K562 (cell line): ENCODE data around the gene PRR14L. TPM values are rescaled to one million over a fixed set of nuclear protein-coding genes. Genes with fewer than 3 reads are reported as not detected.

Experiments used
- ARNT ChIP-seq, 2 experiments: fragments of 450-650 bp; IDR thresholded peaks; 2 replicates each; pipeline ENCODE4 v1.6.1; 2016; ENCODE audit warnings: mild to moderate bottlenecking in 1 of 2
- BDP1 ChIP-seq: IDR thresholded peaks from 3 replicates; pipeline ENCODE4 v1.6.1; 2011; ENCODE audit not compliant: insufficient read length, insufficient read depth
- BRD4 ChIP-seq: fragments of 200-600 bp; sonication (generic); IDR thresholded peaks from 2 replicates; pipeline ENCODE4 v1.6.1; 2017; ENCODE audit warnings: inconsistent platforms
- CHD1 ChIP-seq: fragments of 200-600 bp; sonication (generic); IDR thresholded peaks from one replicate; pipeline ENCODE4 v1.6.1; 2012; ENCODE audit warnings: mild to moderate bottlenecking, moderate library complexity, low read length, inconsistent platforms
- DACH1 ChIP-seq: fragments of 450-650 bp; IDR thresholded peaks from 2 replicates; pipeline ENCODE4 v1.6.1; 2018; ENCODE audit not compliant: partially characterized antibody
- ELK1 ChIP-seq: sonication (generic); formaldehyde crosslinking; IDR thresholded peaks from 2 replicates; pipeline ENCODE4 v1.8.1; 2022; ENCODE audit warnings: missing genetic modification reagents
- ETV6 ChIP-seq, 3 experiments: fragments of 150-350 bp in 1 of 3; sonication (generic) in 1 of 3; formaldehyde crosslinking in 1 of 3; IDR thresholded peaks; 2 replicates each; pipeline versions ENCODE4 v1.6.1 to v1.8.0; 2014 to 2022; ENCODE audit warnings: borderline replicate concordance in 2 of 3, low read depth in 2 of 3, antibody characterized with exemption in 1 of 3, low read length in 1 of 3, mild to moderate bottlenecking in 1 of 3, missing genetic modification reagents in 1 of 3
- FOSL1 ChIP-seq: fragments of 200-800 bp; sonication (Bioruptor generic); conservative IDR thresholded peaks from 2 replicates; pipeline ENCODE4 v1.6.1; 2016; ENCODE audit warnings: missing genetic modification characterization, missing compliant biosample characterization
- L3MBTL2 ChIP-seq: fragments of 450-650 bp; IDR thresholded peaks from 2 replicates; pipeline ENCODE4 v1.6.1; 2016; ENCODE audit warnings: mild to moderate bottlenecking, moderate library complexity
- MYNN ChIP-seq, 2 experiments: sonication (generic); formaldehyde crosslinking in 1 of 2; IDR thresholded peaks; 2 replicates each; pipeline versions ENCODE4 v1.5.0 to v1.6.1; 2016 to 2020; ENCODE audit warnings: antibody characterized with exemption in 1 of 2, missing genetic modification reagents in 1 of 2
- NFRKB ChIP-seq: fragments of 450-650 bp; IDR thresholded peaks from 2 replicates; pipeline ENCODE4 v1.6.1; 2016; ENCODE audit warnings: low read depth
- OTX1 ChIP-seq: fragments of 450-650 bp; formaldehyde crosslinking; IDR thresholded peaks from 2 replicates; pipeline ENCODE4 v1.4.0; 2022; ENCODE audit warnings: mild to moderate bottlenecking
- POLR2H ChIP-seq: IDR thresholded peaks from 2 replicates; pipeline ENCODE4 v1.6.1; 2016; ENCODE audit warnings: missing genetic modification characterization, low read depth, mild to moderate bottlenecking, control low read depth, missing compliant biosample characterization, moderate library complexity
- PTBP1 ChIP-seq: fragments of 200-400 bp; formaldehyde crosslinking; IDR thresholded peaks from 2 replicates; pipeline ENCODE4 v1.6.1; 2017; ENCODE audit warnings: low read depth, low read length
- RBM14 ChIP-seq: fragments of 200-400 bp; formaldehyde crosslinking; IDR thresholded peaks from 2 replicates; pipeline ENCODE4 v1.6.1; 2018; ENCODE audit warnings: low read depth, mild to moderate bottlenecking, low read length, moderate library complexity, borderline replicate concordance; ENCODE audit not compliant: insufficient read depth
- SP2 ChIP-seq: IDR thresholded peaks from 2 replicates; pipeline ENCODE4 v1.6.1; 2011; ENCODE audit warnings: mild to moderate bottlenecking, low read depth, low read length, moderate library complexity; ENCODE audit not compliant: poor library complexity, severe bottlenecking; ENCODE audit errors: extremely low read depth
- TAF15 ChIP-seq: fragments of 200-400 bp; formaldehyde crosslinking; IDR thresholded peaks from 2 replicates; pipeline ENCODE4 v1.6.1; 2017; ENCODE audit warnings: mild to moderate bottlenecking, low read depth, low read length, moderate library complexity
- TEAD2 ChIP-seq: fragments of 450-650 bp; IDR thresholded peaks from 2 replicates; pipeline ENCODE4 v1.6.1; 2016; ENCODE audit warnings: missing genetic modification characterization, control low read depth, missing compliant biosample characterization
- TEAD4 ChIP-seq, 2 experiments: sonication (generic) in 1 of 2; formaldehyde crosslinking in 1 of 2; IDR thresholded peaks; 2 replicates each; pipeline versions ENCODE4 v1.6.1 to v1.8.0; 2012 to 2022; ENCODE audit warnings: borderline replicate concordance in 1 of 2, inconsistent platforms in 1 of 2, low read length in 1 of 2, mild to moderate bottlenecking in 1 of 2, missing genetic modification reagents in 1 of 2
- U2AF2 ChIP-seq: fragments of 200-400 bp; formaldehyde crosslinking; optimal IDR thresholded peaks from 2 replicates; pipeline ENCODE3; 2017; ENCODE audit warnings: low read depth, mild to moderate bottlenecking, low read length
- YY1 ChIP-seq, 3 experiments: IDR thresholded peaks; 2 replicates each; pipeline ENCODE4 v1.6.1; 2011; ENCODE audit warnings: low read length in 2 of 3, mild to moderate bottlenecking in 2 of 3, moderate library complexity in 2 of 3, borderline replicate concordance in 1 of 3, control low read depth in 1 of 3, low read depth in 1 of 3; ENCODE audit not compliant: insufficient read depth in 3 of 3, insufficient replicate concordance in 2 of 3, control insufficient read depth in 1 of 3, insufficient read length in 1 of 3; ENCODE audit errors: extremely low read depth in 1 of 3
- ZNF174 ChIP-seq: fragments of 250-450 bp; sonication (Bioruptor Pico); IDR thresholded peaks from 2 replicates; pipeline ENCODE4 v1.4.0; 2020; ENCODE audit warnings: mild to moderate bottlenecking
- ZNF184 ChIP-seq: sonication (generic); formaldehyde crosslinking; IDR thresholded peaks from 2 replicates; pipeline ENCODE4 v1.5.0; 2020; ENCODE audit warnings: missing genetic modification reagents
- ZNF766 ChIP-seq: fragments of 200-800 bp; sonication (Bioruptor generic); conservative IDR thresholded peaks from 2 replicates; pipeline ENCODE4 v1.6.1; 2016; ENCODE audit warnings: missing genetic modification characterization, missing compliant biosample characterization
- polyA plus RNA-seq, 8 experiments: library from polyadenylated mRNA; depleted of rRNA in 4 of 8; stranded (reverse) in 5 of 8; unstranded in 3 of 8; fragments of >200 nt; fragmentation: Nextera tagmentation in 2 of 8; fragmentation: Illumina TruSeq in 1 of 8; extraction: Ambion mirVana in 2 of 8; extraction: Trizol in 1 of 8; gene quantifications; 2 replicates each; pipeline versions ENCODE4 v1.2.1 to v1.2.3, GENCODE V29; 2011 to 2014; ENCODE audit warnings: inconsistent platforms in 1 of 8, missing spikeins in 1 of 8
- total RNA-seq, 7 experiments: library from RNA; depleted of rRNA in 6 of 7; stranded (reverse); fragments of >200 nt in 6 of 7; fragmentation: Illumina TruSeq in 2 of 7; extraction: Trizol in 2 of 7; gene quantifications; 2 replicates each; pipeline versions ENCODE4 v1.2.1 to v1.2.3, GENCODE V29; 2011 to 2021; ENCODE audit warnings: low replicate concordance in 1 of 7
- TF ChIP-seq, protein P1 (sequence below): fragments of 450-650 bp; formaldehyde crosslinking; IDR thresholded peaks from 2 replicates; pipeline ENCODE4 v1.4.0; 2022; ENCODE audit warnings: missing genetic modification characterization

The PRR14L gene
- total and polyA plus RNA-seq, 9 of the 15 experiments (the other 6 are each of a cell fraction or from before 2014, with no cell fraction given) = 2.8 to 36.3 (median 12.3) TPM

DNA sequence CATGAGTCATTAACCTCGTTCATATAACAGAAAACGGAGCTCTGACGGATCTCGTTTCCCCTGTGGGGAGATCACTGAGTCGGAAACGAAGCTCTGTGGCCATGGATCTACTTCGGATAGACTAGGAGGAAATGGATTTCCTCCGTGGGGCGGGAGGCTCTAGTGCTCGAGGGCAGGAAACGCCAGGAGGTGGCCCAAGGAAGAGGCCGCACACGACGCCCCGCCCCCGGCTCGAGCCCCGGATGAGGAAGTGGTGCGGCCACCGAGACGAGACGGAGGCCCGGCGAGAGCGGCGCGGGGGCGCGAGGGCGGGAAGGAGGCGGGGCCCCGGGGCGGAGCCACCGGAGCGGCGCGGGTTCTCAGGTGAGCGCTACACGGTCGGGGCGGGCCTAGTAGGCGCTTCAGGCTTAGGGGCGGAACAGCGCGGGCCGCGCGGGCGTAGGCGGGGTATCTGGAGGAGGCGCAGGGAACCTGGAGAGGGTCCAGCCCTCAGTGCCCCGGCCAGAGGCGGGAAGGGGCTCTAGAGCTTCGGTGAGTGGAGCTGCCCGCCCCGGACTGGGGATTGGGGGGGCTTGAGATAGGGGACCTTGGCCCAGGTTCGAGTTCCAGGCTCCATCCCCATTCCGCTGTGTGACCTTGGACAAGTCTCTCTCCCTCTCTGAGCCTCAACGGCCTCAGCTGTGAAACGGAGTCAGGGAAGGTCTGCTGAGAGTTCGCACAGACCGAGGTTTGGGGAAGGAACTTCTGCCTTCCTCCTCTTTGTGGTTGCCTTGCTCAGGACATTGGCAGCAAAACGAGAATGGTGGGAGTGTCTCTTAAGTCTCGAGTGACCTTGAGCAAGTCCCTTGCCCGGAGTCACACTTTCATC, 3.9 kb upstream of the PRR14L start, which contains the start of gene DEPDC5 (continued):
- TF ChIP-seq NFRKB (peak; percentile 74; the same call in 1 of the 2 replicates), TAF15 (no peak), MYNN (IDR thresholded peaks at IDR 0.05) (no peak), MYNN (CRISPR knock-in tag; IDR thresholded peaks at IDR 0.05) (no peak), ZNF766 (CRISPR knock-in tag) (no peak), ELK1 (CRISPR knock-in tag) (no peak), SP2 (peak; percentile 74), ARNT (IDR thresholded peaks at IDR 0.05) (no peak), RBM14 (no peak), CHD1 (peak; percentile 48), ZNF174 (CRISPR knock-in tag) (no peak), OTX1 (no peak), ZNF184 (CRISPR knock-in tag) (no peak), U2AF2 (no peak), YY1 (IDR thresholded peaks at IDR 0.05; ENCODE audit: borderline replicate concordance in 1 of 3, control insufficient read depth in 1 of 3, extremely low read depth in 1 of 3, insufficient read depth in 3 of 3, insufficient read length in 1 of 3, insufficient replicate concordance in 2 of 3, low read depth in 1 of 3, low read length in 2 of 3) (peak in 2 of 3 experiments; percentile 2 to 3), PTBP1 (peak; percentile 92; the same call in 1 of the 2 replicates), L3MBTL2 (peak; percentile 91), TEAD4 (IDR thresholded peaks at IDR 0.05; ENCODE audit: low read length) (no peak), TEAD4 (CRISPR knock-in tag; IDR thresholded peaks at IDR 0.05; ENCODE audit: borderline replicate concordance) (no peak), TEAD2 (no peak), ETV6 (IDR thresholded peaks at IDR 0.05; ENCODE audit: borderline replicate concordance in 1 of 2, low read depth in 2 of 2, low read length in 1 of 2) (peak; percentile 14 to 73; a peak in 1 of 4 replicates), ETV6 (CRISPR knock-in tag; IDR thresholded peaks at IDR 0.05; ENCODE audit: borderline replicate concordance) (no peak), BDP1 (no peak), POLR2H (tag) (peak; percentile 96), FOSL1 (tag) (peak; percentile 65), BRD4 (0 out of 2 replicates have a peak, but pooled peaks have one; percentile 51), DACH1 (no peak)
- TF ChIP-seq, protein P1, sequence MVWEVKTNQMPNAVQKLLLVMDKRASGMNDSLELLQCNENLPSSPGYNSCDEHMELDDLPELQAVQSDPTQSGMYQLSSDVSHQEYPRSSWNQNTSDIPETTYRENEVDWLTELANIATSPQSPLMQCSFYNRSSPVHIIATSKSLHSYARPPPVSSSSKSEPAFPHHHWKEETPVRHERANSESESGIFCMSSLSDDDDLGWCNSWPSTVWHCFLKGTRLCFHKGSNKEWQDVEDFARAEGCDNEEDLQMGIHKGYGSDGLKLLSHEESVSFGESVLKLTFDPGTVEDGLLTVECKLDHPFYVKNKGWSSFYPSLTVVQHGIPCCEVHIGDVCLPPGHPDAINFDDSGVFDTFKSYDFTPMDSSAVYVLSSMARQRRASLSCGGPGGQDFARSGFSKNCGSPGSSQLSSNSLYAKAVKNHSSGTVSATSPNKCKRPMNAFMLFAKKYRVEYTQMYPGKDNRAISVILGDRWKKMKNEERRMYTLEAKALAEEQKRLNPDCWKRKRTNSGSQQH (CRISPR knock-in tag) = no peak
